ENCODE data around the gene OR6Y1.

GRCh38 chr1:158537609-158538008, 16.6 kb downstream of the OR6Y1 start:
- TF ChIP-seq CTCF (conservative IDR thresholded peaks at IDR 0.05) (no peak), ZFX (IDR thresholded peaks at IDR 0.05) (no peak)

Measured in C4-2B (cell line).